IMR-90 (cell line): ENCODE results near the gene ROBO1. TPM values are rescaled to one million over a fixed set of nuclear protein-coding genes. Genes with fewer than 3 reads are reported as not detected.
"Not testable (repeated sequence)": the region's sequence is repeated elsewhere in the genome, so short reads cannot be mapped to it uniquely, and the experiment has no call there.

Source experiments
- ATAC-seq: fragments of 200-7000 bp; cut with Tn5 transposase; 2 replicates; pipeline ENCODE4 v1.9.1; 2020; ENCODE audit warnings: low read depth, mild to moderate bottlenecking, moderate library complexity
- BruUV-seq: library from RNA; stranded (reverse); fragments of 400-500 nt; replicated peaks from 2 replicates; lab custom pipeline; 2021; lab: Mats Ljungman, UMichigan
- CTCF ChIA-PET: fragments of 300-600 bp; formaldehyde crosslinking; extraction: SDS; loops from one replicate; lab custom pipeline; 2021; ENCODE audit warnings: antibody characterized with exemption; lab: Yijun Ruan, JAX
- POLR2A ChIA-PET: fragments of 300-600 bp; sonication (Branson Sonifier 250); formaldehyde crosslinking; loops from one replicate; lab custom pipeline; 2022; ENCODE audit warnings: antibody characterized with exemption; ENCODE audit not compliant: unreplicated experiment; lab: Charles Lee
- DNase-seq: peaks from one replicate; pipeline ENCODE4 v3.0.0; 2013
- H2AFZ ChIP-seq: replicated peaks from 2 replicates; pipeline ENCODE3; 2013; ENCODE audit warnings: low read length, mild to moderate bottlenecking; ENCODE audit not compliant: poor library complexity
- H2AK5ac ChIP-seq: 2 replicates; pipeline ENCODE4 v1.6.1; 2013; ENCODE audit warnings: low read depth, low read length, inconsistent platforms
- H2AK9ac ChIP-seq: replicated peaks from 2 replicates; pipeline ENCODE3; 2013; ENCODE audit warnings: mild to moderate bottlenecking, low read depth, low read length, moderate library complexity; ENCODE audit not compliant: poor library complexity
- H2BK120ac ChIP-seq: 2 replicates; pipeline ENCODE4 v1.6.1; 2013; ENCODE audit warnings: low read depth, low read length, inconsistent platforms
- H2BK15ac ChIP-seq: 3 replicates; pipeline ENCODE4 v1.6.1; 2013; ENCODE audit warnings: low read depth, low read length, inconsistent platforms
- H2BK20ac ChIP-seq: 2 replicates; pipeline ENCODE4 v1.6.1; 2013; ENCODE audit warnings: low read depth, mild to moderate bottlenecking, inconsistent platforms, low read length, moderate library complexity
- H2BK5ac ChIP-seq: 2 replicates; pipeline ENCODE4 v1.6.1; 2013; ENCODE audit warnings: mild to moderate bottlenecking, low read depth, low read length, inconsistent platforms; ENCODE audit not compliant: poor library complexity, severe bottlenecking
- H3K14ac ChIP-seq: replicated peaks from 2 replicates; pipeline ENCODE4 v1.6.1; 2013; ENCODE audit warnings: low read depth, low read length, inconsistent platforms
- H3K18ac ChIP-seq: 2 replicates; pipeline ENCODE4 v1.6.1; 2013; ENCODE audit warnings: low read depth, low read length, control low read depth
- H3K23ac ChIP-seq: 2 replicates; pipeline ENCODE4 v1.6.1; 2013; ENCODE audit warnings: low read depth, low read length, inconsistent platforms
- H3K27ac ChIP-seq: 2 replicates; pipeline ENCODE4 v1.5.1; 2013; ENCODE audit warnings: mild to moderate bottlenecking, control low read depth, low read length; ENCODE audit not compliant: insufficient read depth
- H3K27me3 ChIP-seq: 2 replicates; pipeline ENCODE4 v1.6.1; 2013; ENCODE audit warnings: low read length; ENCODE audit not compliant: control insufficient read depth, insufficient read depth
- H3K36me3 ChIP-seq: 2 replicates; pipeline ENCODE4 v1.6.1; 2013; ENCODE audit warnings: low read length, mixed read lengths; ENCODE audit not compliant: control insufficient read depth, insufficient read depth
- H3K4ac ChIP-seq: 2 replicates; pipeline ENCODE4 v1.6.1; 2013; ENCODE audit warnings: low read depth, low read length, inconsistent platforms
- H3K4me1 ChIP-seq: 2 replicates; pipeline ENCODE4 v1.6.1; 2013; ENCODE audit warnings: low read length, mixed read lengths; ENCODE audit not compliant: control insufficient read depth, insufficient read depth
- H3K4me2 ChIP-seq: 2 replicates; pipeline ENCODE4 v1.6.1; 2013; ENCODE audit warnings: low read depth, mild to moderate bottlenecking, control low read depth, low read length, moderate library complexity
- H3K4me3 ChIP-seq: 2 replicates; pipeline ENCODE4 v1.5.1; 2013; ENCODE audit warnings: low read depth, mild to moderate bottlenecking, control low read depth, low read length, moderate library complexity; ENCODE audit not compliant: insufficient read depth
- H3K56ac ChIP-seq: 2 replicates; pipeline ENCODE4 v1.6.1; 2013; ENCODE audit warnings: low read length, inconsistent platforms; ENCODE audit not compliant: insufficient read depth; ENCODE audit errors: extremely low read depth
- H3K79me1 ChIP-seq, 2 experiments: 2 replicates each; pipeline ENCODE4 v1.6.1; 2013; ENCODE audit warnings: low read length in 2 of 2, inconsistent platforms in 1 of 2, low read depth in 1 of 2
- H3K9ac ChIP-seq: 2 replicates; pipeline ENCODE4 v1.6.1; 2013; ENCODE audit warnings: low read depth, low read length, control low read depth
- H3K9me1 ChIP-seq: 2 replicates; pipeline ENCODE4 v1.6.1; 2013; ENCODE audit warnings: low read length, inconsistent platforms; ENCODE audit not compliant: insufficient read depth
- H3K9me3 ChIP-seq: 2 replicates; pipeline ENCODE4 v1.6.1; 2013; ENCODE audit warnings: low read length; ENCODE audit not compliant: control insufficient read depth, insufficient read depth
- H4K20me1 ChIP-seq: 2 replicates; pipeline ENCODE4 v1.6.1; 2013; ENCODE audit warnings: low read length, inconsistent platforms; ENCODE audit not compliant: insufficient read depth
- H4K5ac ChIP-seq: 2 replicates; pipeline ENCODE4 v1.6.1; 2013; ENCODE audit warnings: mild to moderate bottlenecking, low read depth, low read length, control low read depth
- H4K8ac ChIP-seq, 2 experiments: 2 replicates each; pipeline ENCODE4 v1.6.1; 2013; ENCODE audit warnings: low read depth in 2 of 2, low read length in 2 of 2, control low read depth in 1 of 2, inconsistent platforms in 1 of 2
- H4K91ac ChIP-seq: 2 replicates; pipeline ENCODE4 v1.6.1; 2013; ENCODE audit warnings: low read depth, low read length, inconsistent platforms; ENCODE audit not compliant: insufficient read depth
- WGBS, 2 experiments: methylation state at CpG; one replicate each; pipeline versions ENCODE4 v1.1.5 to v1.1.7; 2013; ENCODE audit warnings: missing lambda C conversion rate in 2 of 2; ENCODE audit not compliant: insufficient read length in 1 of 2; ENCODE audit errors: extremely low coverage in 2 of 2; 5-methylcytosine and 5-hydroxymethylcytosine counted together
- dilution Hi-C: fragments of 300-500 bp; cut with HindIII; formaldehyde crosslinking; loops from one replicate; pipeline ENCODE4 v1.14.3; 2018; ENCODE audit warnings: low sequenced_read_pairs; ENCODE audit not compliant: unreplicated experiment
- in situ Hi-C: fragments of 300-500 bp; cut with MboI; formaldehyde crosslinking; loops from 3 replicates; pipeline ENCODE4 v1.14.3; 2019; ENCODE audit warnings: low sequenced_read_pairs, inconsistent platforms, mixed read lengths
- intact Hi-C: fragments of 100-400 bp; cut with micrococcal nuclease; formaldehyde crosslinking; loops from 2 replicates; pipeline ENCODE4 v1.10.0; 2022
- polyA plus RNA-seq, 3 experiments: library from polyadenylated mRNA; depleted of rRNA; stranded (reverse); fragments of >200 nt; gene quantifications; 2 replicates each; pipeline ENCODE4 v1.2.3, GENCODE V29; 2012; ENCODE audit warnings: low replicate concordance in 1 of 3
- total RNA-seq: library from RNA; depleted of rRNA; stranded (reverse); fragments of >200 nt; gene quantifications from 2 replicates; pipeline ENCODE4 v1.2.3, GENCODE V29; 2012

The ROBO1 gene
- total and polyA plus RNA-seq, 2 of the 4 experiments (the other 2 are of a cell fraction), result 24.1 to 53.9 TPM

DNA sequence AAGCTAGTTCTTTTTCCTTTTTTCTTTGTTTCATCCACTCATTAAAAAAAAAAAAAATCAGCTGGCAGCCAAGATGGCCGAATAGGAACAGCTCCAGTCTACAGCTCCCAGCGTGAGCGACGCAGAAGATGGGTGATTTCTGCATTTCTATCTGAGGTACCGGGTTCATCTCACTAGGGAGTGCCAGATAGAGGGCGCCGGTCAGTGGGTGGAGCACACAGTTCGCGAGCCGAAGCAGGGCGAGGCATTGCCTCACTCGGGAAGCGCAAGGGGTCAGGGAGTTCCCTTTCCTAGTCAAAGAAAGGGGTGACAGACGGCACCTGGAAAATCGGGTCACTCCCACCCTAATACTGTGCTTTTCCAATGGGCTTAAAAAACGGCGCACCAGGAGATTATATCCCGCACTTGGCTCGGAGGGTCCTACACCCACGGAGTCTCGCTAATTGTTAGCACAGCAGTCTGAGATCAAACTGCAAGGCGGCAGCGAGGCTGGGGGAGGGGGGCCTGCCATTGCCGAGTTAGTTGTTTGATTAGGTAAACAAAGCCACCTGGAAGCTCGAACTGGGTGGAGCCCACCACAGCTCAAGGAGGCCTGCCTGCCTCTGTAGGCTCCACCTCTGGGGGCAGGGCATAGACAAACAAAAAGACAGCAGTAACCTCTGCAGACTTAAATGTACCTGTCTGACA, 1092.5 kb downstream of the ROBO1 start:
- H2BK20ac ChIP-seq, H3K9ac ChIP-seq, H2AK9ac ChIP-seq, H3K18ac ChIP-seq, H3K9me3 ChIP-seq, H3K4me3 ChIP-seq, H4K8ac ChIP-seq, H2AK5ac ChIP-seq, H3K9me1 ChIP-seq, in situ Hi-C loops, H3K4me1 ChIP-seq, intact Hi-C loops, H3K4me2 ChIP-seq, H3K4ac ChIP-seq, POLR2A ChIA-PET, H2BK5ac ChIP-seq, ATAC-seq, H3K79me1 ChIP-seq, H4K20me1 ChIP-seq, H2AFZ ChIP-seq, H3K27ac ChIP-seq, H4K91ac ChIP-seq, BruUV-seq, DNase-seq, H2BK15ac ChIP-seq, H3K23ac ChIP-seq, H3K27me3 ChIP-seq, dilution Hi-C loops, H3K36me3 ChIP-seq, H3K56ac ChIP-seq, H4K5ac ChIP-seq, H2BK120ac ChIP-seq, H3K14ac ChIP-seq: not testable (repeated sequence)
- WGBS, 2 experiments, result no CpG with 5 or more reads among the region's 25 CpGs
- CTCF ChIA-PET, result interaction anchor here (0.7 kb wide), 2 partner anchors 13 to 46 kb away, joined by 3 to 9 read pairs; no protein-coding TSS in a partner anchor
